ENCODE results near the gene SLC24A3.

DNA sequence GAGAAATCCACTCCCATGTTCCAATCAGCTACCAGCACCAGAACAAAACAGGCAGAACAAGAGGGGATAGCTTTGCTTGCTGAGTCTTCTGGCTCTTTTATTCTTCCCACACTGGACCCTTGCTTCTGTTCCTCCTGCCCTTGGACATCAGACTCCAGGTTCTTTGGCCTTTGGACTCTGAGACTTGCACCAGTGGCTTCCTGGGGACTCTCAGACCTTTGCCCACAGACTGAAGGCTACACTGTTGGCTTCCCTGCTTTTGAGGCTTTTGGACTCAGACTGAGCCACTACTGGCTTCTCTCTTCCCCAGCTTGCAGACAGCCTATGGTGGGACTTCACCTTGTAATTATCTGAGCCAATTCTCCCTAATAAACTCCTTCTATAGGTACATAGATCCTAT, 403.2 kb downstream of the SLC24A3 start:
- TF ChIP-seq CTCF (IDR thresholded peaks at IDR 0.05) (no peak), POLR2AphosphoS5 (IDR thresholded peaks at IDR 0.05; ENCODE audit: low read depth, low read length) (no peak), SIN3A (IDR thresholded peaks at IDR 0.05; ENCODE audit: borderline replicate concordance, insufficient read depth, low read depth, low read length) (no peak)

All from Panc1 (cell line).